DND-41 (cell line): ENCODE results near the gene PALD1.

Experiments used
- CTCF ChIP-seq: IDR thresholded peaks from 2 replicates; pipeline ENCODE4 v1.5.1; 2012; ENCODE audit warnings: borderline replicate concordance, low read length, moderate library complexity, mild to moderate bottlenecking; ENCODE audit not compliant: poor library complexity, severe bottlenecking; ENCODE audit errors: extremely low read depth
- EZH2 ChIP-seq: IDR thresholded peaks from 3 replicates; pipeline ENCODE4 v1.6.1; 2012; ENCODE audit warnings: borderline replicate concordance, low read depth, mild to moderate bottlenecking, moderate library complexity, low read length, inconsistent platforms; ENCODE audit not compliant: severe bottlenecking

- TF ChIP-seq CTCF: no peak
- no peak for TF ChIP-seq EZH2
These were observed 136.6 kb downstream of the PALD1 start for GRCh38 chr10:70615211-70615610.
